GM21723 (cell line): ENCODE data around the gene TLE3.
A peak's percentile ranks its signal among the peaks of the same experiment; 100 is the strongest.

Experiments used
- ATAC-seq: cut with Tn5 transposase; IDR thresholded peaks from one replicate; pipeline ENCODE4 v1.9.1; 2021; ENCODE audit warnings: mild to moderate bottlenecking, moderate library complexity; ENCODE audit not compliant: unreplicated experiment

Gene TLE3

DNA sequence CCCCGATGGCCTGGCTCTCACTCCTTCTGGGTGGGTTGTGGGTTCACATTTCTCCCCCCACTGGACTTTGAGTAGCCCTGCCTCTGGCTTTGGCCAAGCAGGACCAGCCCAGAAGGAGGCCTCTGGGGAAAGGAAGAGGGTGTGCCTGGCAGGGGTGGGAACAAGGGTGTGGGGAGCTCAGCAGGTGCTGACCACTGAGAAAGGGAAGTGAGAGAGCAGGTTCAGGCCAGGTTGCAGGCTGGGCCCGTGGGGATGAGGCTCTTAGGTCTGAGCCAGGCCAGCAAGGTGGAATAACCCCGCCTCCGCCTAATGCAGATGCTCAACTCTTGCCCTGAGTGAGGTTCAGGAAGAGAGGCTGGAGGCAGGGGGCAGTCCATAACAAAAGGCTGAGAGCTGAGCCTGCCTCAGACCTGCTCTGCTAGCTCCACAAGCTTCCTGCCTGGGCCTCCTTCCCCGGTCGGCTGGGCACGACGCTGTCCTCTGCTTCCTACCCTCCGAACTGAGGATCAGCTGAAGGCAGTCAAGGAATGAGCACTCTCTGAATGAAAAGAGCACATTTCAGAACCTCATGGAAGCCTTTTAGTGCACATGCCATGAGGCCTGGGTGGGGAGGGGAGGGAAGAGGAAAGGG is 82.7 kb downstream of the TLE3 start:
- ATAC-seq, result peak; percentile 71

DNA sequence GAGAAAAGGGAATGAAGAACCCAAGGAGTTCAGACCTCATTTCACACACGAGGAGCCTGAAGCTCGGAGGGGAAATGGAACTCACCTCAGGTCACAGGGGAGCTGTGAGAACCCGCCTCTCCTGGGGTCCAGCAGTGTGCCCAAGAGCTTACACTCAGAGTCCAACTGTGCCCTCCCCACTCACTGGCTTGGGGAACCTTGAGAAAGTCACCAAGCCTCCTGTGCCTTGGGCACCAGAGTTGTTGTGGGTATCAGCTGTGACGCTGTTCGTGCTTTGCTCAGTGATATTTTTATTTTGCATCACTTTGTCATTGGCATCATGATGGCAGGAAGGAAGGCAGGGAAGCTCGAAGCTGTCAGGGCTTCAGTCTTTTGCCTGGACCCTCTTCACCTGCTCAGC is 83.4 kb downstream of the TLE3 start:
- ATAC-seq, result no peak

DNA sequence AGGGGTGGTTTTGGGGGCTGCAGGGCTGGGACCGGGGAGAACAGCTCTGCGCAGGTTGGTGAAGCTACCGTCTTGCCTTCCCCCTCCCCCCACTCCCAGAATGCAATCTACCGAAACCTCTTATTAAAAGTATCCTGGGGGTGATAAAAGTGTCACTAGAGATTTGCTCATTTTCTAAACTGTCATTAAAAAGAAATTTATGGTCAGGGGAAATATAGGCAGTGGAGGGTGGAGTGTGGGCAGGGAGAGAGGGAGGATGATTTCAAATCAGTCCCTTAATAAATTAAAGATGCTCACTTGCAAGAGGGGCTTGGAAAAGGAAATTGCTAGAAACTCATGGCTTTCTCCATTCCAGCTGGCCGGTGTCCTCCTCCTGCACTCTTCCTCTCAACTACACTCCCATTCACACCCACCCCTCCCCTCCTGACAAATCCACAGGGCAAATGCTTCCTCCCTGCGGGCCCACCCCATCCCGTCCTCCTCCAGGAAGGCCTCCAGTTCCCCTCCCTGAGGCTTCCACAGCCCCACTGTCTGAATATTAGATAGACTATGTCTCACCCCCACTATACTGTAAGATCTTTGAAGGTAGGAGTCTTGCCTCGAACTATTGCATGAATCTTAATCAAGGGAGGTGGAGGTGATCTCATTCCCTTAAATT is 83.9 kb downstream of the TLE3 start:
- ATAC-seq, result no peak

- no peak for ATAC-seq
These were observed 84.8 kb downstream of the TLE3 start for GRCh38 chr15:70012895-70013294.

DNA sequence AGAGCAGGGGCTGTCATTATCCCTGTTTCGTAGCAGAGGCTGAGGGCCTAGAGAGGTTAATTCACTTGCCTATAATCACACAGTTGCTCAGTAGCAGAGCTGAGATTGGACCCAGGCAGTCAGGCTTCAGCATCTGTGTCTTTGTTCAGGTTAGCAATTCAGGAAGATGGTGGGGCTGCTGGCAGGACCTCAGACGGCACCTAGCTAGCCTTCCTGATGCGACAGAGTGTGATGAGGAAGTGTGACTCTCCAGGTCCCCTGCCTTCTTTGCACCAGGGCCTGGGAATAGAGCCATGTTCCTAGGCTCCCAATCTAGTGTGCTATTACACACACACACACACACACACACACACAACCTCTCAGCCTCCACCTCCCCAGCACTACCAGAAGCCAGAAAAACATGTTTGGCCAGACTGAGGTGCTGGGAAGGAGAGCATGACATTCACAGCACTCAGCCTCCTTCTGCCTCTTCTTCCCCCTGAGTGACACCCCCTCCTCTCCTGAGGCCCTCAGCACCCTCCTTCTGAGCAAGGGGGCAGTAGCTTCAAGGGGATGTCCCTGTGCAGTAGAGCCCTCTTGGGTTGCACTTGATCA is 88.9 kb downstream of the TLE3 start:
- ATAC-seq, result no peak

DNA sequence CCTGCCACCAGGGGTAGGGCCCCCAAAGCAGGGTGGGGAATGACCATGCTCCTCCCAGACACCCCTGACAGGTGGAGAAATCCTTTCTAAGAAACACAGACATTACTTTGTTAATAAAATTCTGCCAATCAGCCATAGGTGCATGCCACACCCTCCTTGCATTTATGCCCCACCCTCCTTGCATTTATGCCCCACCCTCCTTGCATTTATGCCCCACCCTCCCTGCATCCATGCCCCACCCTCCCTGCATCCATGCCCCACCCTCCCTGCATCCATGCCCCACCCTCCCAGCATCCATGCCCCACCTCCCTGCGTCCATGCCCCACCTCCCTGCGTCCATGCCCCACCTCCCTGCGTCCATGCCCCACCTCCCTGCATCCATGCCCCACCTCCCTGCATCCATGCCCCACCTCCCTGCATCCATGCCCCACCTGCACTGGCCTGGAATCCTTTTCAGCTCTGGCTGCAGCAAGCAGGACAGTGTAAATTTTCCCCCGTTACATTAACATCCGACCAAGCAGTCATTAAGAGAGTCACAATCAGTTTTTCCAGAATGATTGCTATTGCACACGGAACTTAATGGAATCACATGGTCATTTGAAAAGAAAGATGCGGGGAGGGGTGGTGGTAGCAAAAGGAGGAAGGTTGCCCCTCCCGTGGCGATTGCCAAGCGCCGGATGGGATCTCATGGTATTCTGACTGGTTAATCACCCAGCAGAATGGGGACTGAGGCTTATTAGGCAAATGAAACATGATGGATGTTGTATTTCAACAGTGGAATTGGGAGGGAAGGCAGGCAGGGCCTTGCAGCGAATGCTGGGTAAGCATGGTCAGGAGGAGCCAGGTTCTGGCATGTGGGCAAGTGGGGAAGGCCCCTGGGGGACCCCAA is 91.2 kb downstream of the TLE3 start:
- no peak for ATAC-seq

GRCh38 chr15:70004826-70005225 is 92.9 kb downstream of the TLE3 start:
- no peak for ATAC-seq

DNA sequence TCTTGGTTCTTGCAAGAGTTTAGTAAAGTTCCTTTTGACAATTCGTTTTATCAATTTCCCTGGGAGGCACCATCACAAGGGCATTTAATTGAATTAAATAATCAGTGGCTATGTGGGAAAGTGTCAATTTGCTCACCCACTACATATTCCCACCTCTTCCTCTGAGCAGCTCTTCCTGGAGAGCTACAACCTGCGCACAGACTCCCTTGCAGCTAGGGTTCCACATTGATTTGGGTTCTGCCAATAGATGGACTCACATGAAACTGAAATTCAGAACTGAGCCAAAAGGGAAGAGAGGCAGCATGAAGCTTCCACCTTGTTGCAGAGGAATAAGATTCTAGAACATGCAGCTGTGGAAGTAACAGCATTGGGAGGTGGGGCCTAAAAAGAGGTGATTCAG is 94.8 kb downstream of the TLE3 start:
- ATAC-seq, result no peak

GRCh38 chr15:70001859-70002258 is 95.9 kb downstream of the TLE3 start:
- ATAC-seq, result no peak

- ATAC-seq, result no peak
These were observed 98.2 kb downstream of the TLE3 start for GRCh38 chr15:69999392-70000085.

- no peak for ATAC-seq
These were observed 99.0 kb downstream of the TLE3 start for GRCh38 chr15:69998541-69999391.

DNA sequence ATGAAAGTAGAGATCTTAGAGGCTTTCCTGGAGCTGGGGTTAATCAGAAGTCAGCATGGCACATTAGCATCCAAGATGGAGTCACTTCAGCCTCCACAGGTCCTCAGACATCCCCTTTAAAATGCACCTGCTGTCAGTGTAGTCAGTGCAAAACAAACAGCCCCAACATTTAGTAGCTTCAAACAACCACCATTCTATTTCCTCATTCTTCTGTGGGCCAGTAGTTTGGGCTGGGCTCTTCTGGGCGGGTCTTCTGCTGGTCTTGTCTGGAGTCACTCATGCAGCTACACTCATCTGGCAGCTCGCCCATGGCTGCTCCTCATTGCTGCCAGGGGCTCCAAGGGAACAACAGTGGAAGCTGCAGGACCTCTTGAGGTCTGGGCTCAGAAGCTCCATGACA is 99.9 kb downstream of the TLE3 start:
- no peak for ATAC-seq
